Chondrocyte (in vitro differentiated cells): Measurements from ENCODE around the gene BCL11B. TPM values are rescaled to one million over a fixed set of nuclear protein-coding genes. Genes with fewer than 3 reads are reported as not detected.

ENCODE experiments used
- DNase-seq: peaks from one replicate; pipeline ENCODE4 v3.0.0; 2021; ENCODE audit warnings: mixed read lengths, low spot score
- H3K27ac Mint-ChIP-seq: one replicate; pipeline ENCODE4 v1.8.0; 2021; ENCODE audit warnings: mild to moderate bottlenecking, moderate library complexity, mixed read lengths; ENCODE audit not compliant: unreplicated experiment
- H3K27me3 Mint-ChIP-seq: 2 replicates; pipeline ENCODE4 v1.8.0; 2021; ENCODE audit warnings: low read depth, mixed read lengths
- H3K36me3 Mint-ChIP-seq: 2 replicates; pipeline ENCODE4 v1.8.0; 2021; ENCODE audit warnings: low read depth, mixed read lengths
- H3K4me1 Mint-ChIP-seq: 2 replicates; pipeline ENCODE4 v1.8.0; 2021; ENCODE audit warnings: low read depth, mild to moderate bottlenecking, mixed read lengths
- H3K4me3 Mint-ChIP-seq: one replicate; pipeline ENCODE4 v1.8.0; 2021; ENCODE audit warnings: mild to moderate bottlenecking, moderate library complexity, mixed read lengths; ENCODE audit not compliant: unreplicated experiment
- H3K9me3 Mint-ChIP-seq: 2 replicates; pipeline ENCODE4 v1.8.0; 2021; ENCODE audit warnings: low read depth, mixed read lengths
- total RNA-seq: library from RNA; stranded (reverse); gene quantifications from 3 replicates; pipeline ENCODE4 v1.2.1, GENCODE V29; 2021
- TF ChIP-seq, protein P1 (sequence below): fragments of 200-600 bp; sonication (generic); IDR thresholded peaks from 2 replicates; pipeline ENCODE4 v1.5.0; 2021; ENCODE audit warnings: antibody characterized with exemption, mild to moderate bottlenecking, moderate library complexity

Gene BCL11B
- total RNA-seq, 1 donor from 2014 or later: 0.17 TPM

DNA sequence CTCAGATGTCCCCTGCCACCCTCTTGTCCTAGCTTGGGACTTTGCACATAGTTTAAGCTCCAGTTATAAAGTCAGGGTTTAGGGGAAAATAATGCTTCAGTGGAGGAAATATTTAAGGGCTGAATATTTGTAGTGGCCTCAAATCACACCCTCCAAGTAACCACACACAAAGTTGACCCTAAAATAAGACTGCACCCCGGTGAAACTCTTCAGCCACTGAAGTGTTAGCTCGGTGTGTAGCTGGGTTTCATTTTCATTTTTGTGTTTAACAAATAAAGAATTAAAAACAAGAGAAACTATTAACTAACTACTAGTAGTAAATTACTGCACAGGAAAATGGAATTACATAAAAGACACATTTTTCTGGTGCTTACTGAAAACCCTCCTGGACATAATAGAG is 14.8 kb upstream of the BCL11B start:
- Mint-ChIP-seq H3K9me3 (no peaks in the 10 kb centered on the region), H3K4me3 (no peak overlapping the region), H3K36me3 (no peaks in the 10 kb centered on the region), H3K4me1 (no peaks in the 10 kb centered on the region), H3K27me3 (peaks cover 23% of the 10 kb centered on the region), H3K27ac (no peak overlapping the region)
- TF ChIP-seq, protein P1, sequence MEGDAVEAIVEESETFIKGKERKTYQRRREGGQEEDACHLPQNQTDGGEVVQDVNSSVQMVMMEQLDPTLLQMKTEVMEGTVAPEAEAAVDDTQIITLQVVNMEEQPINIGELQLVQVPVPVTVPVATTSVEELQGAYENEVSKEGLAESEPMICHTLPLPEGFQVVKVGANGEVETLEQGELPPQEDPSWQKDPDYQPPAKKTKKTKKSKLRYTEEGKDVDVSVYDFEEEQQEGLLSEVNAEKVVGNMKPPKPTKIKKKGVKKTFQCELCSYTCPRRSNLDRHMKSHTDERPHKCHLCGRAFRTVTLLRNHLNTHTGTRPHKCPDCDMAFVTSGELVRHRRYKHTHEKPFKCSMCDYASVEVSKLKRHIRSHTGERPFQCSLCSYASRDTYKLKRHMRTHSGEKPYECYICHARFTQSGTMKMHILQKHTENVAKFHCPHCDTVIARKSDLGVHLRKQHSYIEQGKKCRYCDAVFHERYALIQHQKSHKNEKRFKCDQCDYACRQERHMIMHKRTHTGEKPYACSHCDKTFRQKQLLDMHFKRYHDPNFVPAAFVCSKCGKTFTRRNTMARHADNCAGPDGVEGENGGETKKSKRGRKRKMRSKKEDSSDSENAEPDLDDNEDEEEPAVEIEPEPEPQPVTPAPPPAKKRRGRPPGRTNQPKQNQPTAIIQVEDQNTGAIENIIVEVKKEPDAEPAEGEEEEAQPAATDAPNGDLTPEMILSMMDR: no peak
- no peak for DNase-seq

DNA sequence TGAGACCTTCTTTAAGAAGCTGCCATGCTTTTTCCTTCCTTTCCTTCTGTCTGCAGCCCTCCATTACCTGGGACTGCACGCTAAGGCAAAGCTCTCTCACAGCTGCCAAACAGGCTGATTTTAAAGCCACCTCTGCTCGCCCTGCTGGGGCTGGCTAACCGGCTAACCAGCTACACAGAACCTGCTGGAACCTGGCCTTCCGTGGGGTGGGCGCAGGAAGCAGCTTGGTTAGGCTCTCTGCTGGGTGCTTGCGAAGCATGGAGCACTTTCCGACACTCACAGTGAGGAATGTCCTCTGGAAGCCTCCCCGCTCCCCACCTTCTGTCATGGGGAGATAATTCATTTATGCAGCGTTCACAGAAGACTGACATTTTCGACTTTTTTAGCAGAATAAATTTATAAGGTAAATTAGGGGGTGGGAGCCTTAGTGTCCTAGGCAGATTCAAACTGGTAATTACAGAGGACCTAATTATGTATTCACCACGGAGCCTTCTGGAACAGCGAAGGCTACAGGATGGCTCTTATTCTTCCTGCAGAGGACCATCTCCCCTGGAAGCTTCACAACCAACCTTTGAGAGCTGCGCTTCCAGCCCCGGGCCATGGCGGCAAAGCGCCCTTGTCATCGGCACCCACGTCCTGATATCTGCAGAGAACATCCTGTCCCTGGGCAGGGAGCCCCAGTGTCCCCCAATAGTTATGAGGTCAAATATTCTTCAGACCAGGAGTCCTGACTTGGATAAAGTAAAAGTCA is 12.4 kb upstream of the BCL11B start:
- Mint-ChIP-seq H3K4me1 (no peaks in the 10 kb centered on the region), H3K27me3 (peaks cover 43% of the 10 kb centered on the region), H3K4me3 (no peak overlapping the region), H3K36me3 (no peaks in the 10 kb centered on the region), H3K9me3 (no peaks in the 10 kb centered on the region), H3K27ac (no peak overlapping the region)
- DNase-seq: no peak
- TF ChIP-seq, protein P1: no peak

DNA sequence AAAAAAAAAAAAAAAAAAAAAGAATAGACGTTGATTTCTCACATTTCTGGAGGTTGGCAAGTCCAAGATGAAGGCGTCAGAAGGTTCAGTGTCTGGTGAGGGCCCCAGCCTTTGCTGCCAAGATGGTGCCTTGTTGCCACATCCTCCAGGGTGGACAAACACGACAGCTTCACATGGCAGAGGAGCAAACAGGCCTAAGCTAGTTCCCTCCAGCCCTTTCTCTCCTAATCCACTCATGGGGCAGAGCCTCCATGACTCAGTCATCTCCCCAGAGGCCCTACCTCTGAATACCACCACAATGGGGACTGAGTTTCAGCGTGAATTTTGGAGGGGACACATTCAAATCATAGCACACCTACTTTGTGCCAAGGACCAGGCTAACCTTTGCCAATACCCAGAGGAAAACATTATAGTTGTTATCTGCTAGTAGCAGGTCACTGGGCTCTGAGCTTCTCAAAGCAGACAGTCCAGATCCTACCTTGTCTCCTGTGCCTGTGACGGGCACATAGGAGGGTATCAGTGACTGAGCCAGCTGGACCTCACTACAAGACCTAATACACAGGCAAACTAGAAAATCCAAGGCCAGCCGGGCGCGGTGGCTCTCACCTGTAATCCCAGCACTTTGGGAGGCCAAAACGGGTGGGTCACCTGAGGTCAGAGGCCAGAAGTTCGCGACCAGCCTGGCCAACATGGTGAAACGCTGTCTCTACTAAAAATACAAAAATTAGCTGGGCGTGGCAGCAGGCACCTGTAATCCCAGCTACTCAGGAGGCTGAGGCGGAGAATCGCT is 10.5 kb upstream of the BCL11B start:
- H3K4me1 Mint-ChIP-seq: no peaks in the 10 kb centered on the region
- peaks cover 54% of the 10 kb centered on the region for H3K27me3 Mint-ChIP-seq
- H3K36me3 Mint-ChIP-seq: no peaks in the 10 kb centered on the region
- TF ChIP-seq, protein P1: no peak
- no peaks in the 10 kb centered on the region for H3K9me3 Mint-ChIP-seq
- H3K27ac Mint-ChIP-seq: no peak overlapping the region
- no peak overlapping the region for H3K4me3 Mint-ChIP-seq
- no peak for DNase-seq

DNA sequence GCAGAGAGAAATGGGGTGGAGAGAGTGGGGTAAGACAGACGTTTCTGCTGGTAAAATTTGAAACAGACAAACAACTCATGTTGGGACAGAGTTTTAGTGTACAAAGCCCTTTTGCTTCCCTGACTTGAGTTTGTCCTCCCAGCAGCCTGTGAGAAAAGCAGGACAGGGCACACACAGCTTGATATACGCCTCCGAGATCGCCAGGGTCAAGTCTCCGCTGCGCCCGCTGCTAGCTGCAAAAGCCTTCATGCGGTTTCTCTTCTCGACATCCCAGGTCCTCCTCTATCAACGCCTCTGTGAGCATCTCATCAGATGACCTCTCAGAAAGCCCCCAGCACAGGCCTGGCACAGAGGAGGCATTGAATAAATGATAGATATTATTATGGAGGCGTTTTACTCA is 9.4 kb upstream of the BCL11B start:
- no peak overlapping the region for H3K27ac Mint-ChIP-seq
- H3K4me1 Mint-ChIP-seq: no peaks in the 10 kb centered on the region
- no peaks in the 10 kb centered on the region for H3K36me3 Mint-ChIP-seq
- no peaks in the 10 kb centered on the region for H3K9me3 Mint-ChIP-seq
- TF ChIP-seq, protein P1: no peak
- no peak overlapping the region for H3K4me3 Mint-ChIP-seq
- peaks cover 60% of the 10 kb centered on the region for H3K27me3 Mint-ChIP-seq
- DNase-seq: no peak

DNA sequence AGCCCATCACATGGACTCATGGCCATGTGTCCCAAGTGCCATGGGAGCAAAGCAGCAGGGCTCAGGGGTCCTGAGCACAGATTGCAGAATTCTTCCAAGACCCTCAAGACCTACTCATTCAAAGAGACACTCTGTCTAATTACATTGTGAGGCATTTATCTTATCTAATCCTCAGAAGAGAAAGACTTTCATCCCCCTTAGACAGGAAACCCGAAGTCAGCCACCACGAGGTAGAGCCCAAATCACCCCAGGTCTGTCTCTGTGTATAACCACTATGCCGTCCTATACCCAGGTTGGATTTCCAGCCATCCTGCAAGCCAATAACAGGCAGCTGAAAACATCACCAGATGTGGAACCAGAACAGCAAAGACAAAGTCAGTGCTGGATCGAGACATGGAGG is 8.9 kb upstream of the BCL11B start:
- TF ChIP-seq, protein P1: no peak
- no peaks in the 10 kb centered on the region for H3K36me3 Mint-ChIP-seq
- H3K9me3 Mint-ChIP-seq: no peaks in the 10 kb centered on the region
- no peaks in the 10 kb centered on the region for H3K4me1 Mint-ChIP-seq
- H3K27ac Mint-ChIP-seq: no peak overlapping the region
- no peak overlapping the region for H3K4me3 Mint-ChIP-seq
- H3K27me3 Mint-ChIP-seq: peaks cover 64% of the 10 kb centered on the region
- DNase-seq: no peak
